NCI-H510A treated with DMSO at 0.1 percent for 48 hours (cell line): Measurements from ENCODE around the gene CTIF.
"Not testable (repeated sequence)": the region's sequence is repeated elsewhere in the genome, so short reads cannot be mapped to it uniquely, and the experiment has no call there.

Experiments used
- DNase-seq: peaks from one replicate; lab custom pipeline; 2025; lab: John Stamatoyannopoulos, UW

Gene CTIF

GRCh38 chr18:48868468-48869466 is 329.9 kb downstream of the CTIF start:
- peak; percentile 43 for DNase-seq

DNA sequence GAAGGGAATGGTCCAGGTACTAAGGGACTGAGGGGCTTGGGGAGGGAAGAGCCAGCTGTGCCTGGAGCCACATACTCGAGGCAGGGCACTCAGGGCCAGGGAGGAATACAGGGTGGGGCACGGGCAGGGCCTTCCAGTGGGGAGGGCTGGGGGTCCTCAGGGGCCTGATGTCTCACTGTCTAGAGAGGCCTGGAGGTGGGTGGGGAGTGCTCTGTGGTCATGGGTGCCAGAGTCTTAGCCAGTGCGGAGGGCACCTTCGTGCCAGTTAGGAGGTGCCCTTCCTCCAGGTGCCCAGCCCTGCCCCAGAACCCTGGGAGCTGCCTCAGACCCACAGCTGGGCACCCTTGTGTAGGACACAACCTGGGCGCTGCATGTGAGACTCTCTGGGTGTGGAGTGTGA is 330.8 kb downstream of the CTIF start:
- DNase-seq: no peak

DNA sequence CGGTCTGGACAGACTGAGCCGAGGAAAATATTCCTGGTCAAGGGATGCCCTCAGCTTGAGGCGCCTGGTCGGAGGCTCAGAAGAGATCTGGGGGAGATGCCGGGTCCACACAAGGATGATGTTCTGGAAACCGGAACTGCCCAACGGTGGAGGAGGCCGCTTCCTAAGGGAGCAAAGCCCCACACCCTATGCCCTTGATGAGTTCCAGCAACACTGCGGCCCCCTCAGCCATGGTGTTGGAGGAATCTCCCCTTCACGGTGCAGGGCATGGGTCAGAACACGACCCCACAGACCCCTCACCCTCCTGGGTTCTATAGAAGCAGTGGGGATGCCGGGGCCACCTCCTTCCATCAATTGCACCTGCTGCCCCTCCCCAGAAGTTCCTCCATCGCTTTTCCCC is 332.1 kb downstream of the CTIF start:
- not testable (repeated sequence) for DNase-seq

DNA sequence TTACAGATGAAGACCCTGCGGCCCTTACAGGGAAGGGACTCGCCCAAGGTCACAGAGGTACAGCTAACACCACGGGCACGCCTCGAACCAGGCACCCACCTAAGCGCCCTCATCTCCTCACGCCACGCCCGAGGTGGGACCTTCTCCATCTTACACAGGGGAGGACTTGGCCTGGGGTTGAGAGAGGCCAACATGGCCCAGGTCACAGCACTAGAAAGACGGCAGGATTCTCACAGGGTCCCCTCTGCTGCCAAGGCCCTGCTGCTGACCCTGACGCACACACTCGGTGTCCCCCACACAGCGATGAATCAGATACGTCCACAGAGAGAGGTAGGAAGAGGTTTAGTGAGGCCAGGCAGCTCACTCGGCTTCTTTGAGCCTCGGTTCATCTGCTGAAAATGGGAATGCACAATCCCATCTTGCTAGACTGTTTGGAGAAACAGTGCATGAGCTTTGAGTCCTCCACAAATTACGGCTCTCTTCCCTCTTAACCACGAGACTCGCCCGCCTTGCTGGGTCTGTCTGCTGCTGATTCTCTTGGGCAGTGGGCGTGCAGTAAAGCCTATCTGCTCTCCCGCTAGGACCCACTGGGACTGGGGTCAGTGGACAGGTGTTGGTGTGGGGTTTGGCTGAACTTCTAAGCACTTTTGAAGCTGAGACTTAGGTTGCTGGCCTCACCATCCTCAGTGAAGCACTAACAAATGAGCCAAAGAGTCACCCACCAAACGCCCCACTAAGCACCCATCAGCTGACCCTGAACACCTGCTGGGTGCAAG is 332.7 kb downstream of the CTIF start:
- DNase-seq: no peak

DNA sequence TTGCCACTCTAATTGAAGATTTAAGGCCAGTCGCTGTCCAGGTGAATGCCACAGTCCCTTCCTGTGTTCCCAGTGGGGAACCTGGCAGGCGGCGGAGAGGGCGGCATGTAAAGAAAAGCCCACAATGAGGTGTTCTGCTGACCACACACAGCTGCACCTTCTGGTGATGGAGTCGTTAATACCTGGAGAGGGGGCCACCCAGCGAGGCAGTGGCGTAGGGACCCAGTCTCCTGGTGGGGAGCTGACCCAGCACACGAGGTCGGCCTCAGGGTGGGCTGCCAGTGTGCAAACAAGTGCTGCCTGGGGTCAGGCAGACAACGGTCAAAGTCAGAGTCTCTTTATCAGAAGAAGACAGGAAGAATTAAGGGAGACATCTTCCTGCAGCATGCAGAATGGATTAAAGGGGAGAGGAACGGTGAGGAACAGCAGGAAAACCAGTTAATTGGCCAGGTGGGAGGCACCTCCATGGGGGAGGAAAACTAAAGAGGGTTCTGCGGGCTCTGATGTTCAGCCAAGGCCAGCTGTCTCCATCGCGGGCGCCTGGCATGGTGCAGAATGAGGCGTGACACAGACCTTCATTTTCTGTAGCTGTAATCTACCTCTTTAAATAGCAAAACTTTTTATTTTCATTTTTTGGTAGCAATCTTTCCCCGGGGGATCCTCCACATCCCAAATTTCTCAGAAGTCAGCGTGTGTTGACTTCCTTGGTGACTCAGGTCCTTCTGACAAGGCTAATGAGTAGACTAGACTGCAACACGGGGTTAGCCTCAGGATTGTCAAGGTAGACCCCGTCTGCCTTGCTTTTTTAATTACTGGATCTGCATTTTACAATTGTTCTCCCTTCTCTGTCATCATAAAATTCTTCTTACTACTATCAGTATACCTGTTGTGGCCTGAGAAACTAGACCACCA is 333.7 kb downstream of the CTIF start:
- no peak for DNase-seq

DNA sequence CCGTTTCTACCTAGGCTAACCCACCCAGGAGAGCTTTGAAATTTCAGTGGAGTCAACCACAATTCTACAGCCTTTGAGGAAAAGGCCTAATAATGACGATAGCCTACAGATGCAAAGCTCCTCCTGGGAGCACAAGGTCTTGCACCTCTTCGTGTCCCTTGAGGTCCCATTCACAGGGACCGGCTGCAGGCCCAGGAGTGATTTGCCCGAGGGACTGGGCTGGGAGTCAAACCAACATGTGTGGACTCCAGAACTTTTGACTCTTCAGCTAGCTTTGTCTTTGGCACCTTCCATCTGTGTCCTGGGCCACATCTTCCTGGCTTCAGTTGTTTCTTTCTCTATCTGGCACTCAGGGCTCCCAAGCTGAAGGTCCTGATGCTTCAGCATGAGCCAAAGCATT is 335.4 kb downstream of the CTIF start:
- DNase-seq: no peak

DNA sequence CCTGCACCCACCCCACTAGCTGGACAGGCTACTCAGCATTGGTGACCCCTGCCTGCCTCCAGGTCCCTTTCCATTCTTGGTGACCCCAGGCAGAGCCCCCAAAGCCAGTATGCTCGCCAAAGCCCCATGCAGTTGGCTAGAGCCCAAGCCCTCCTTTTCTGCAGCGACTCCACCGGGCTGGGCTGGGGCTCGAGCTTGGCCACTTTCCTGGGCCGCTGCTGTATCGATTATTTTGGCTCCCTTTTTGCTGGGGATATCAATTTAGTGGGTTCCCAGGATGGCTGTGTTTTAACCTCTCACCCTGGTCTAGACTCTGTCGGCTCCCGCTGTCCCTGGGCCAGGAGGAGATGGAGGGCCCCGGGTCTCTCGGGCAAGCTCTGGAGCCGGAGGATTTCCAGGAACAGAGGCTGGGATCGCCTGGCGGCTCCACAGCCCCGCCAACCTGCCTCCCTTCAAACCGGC is 335.9 kb downstream of the CTIF start:
- DNase-seq: no peak

DNA sequence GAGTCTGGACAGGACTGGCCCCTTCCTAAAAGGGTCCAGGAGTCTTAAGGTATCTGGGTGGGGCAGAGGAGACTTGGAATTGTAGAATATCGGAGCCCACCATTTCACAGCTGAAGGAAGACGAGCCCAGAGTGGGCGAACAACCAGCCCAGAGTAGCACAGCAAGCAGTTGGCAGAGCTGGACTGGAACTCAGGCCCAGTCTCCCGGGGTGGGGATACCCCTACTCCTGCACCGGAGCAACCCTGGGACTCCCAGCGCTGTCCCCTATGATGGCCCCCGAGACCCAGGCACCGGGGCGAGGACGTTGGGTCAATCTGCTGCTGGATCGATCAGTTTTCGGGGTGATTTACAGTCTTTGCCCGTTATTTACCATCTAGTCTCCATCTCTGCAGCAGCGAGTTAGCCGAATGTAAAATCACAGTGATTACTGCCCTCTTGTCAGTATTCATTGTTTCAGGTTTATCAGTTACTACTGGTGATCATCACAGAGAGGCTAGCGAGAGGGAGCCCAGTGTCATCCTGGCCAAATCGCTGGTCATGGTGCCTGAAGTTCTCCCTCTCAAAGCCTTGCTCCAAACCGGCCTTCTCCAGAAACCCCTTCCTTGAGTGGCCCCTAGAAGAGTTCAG is 336.6 kb downstream of the CTIF start:
- DNase-seq: no peak

DNA sequence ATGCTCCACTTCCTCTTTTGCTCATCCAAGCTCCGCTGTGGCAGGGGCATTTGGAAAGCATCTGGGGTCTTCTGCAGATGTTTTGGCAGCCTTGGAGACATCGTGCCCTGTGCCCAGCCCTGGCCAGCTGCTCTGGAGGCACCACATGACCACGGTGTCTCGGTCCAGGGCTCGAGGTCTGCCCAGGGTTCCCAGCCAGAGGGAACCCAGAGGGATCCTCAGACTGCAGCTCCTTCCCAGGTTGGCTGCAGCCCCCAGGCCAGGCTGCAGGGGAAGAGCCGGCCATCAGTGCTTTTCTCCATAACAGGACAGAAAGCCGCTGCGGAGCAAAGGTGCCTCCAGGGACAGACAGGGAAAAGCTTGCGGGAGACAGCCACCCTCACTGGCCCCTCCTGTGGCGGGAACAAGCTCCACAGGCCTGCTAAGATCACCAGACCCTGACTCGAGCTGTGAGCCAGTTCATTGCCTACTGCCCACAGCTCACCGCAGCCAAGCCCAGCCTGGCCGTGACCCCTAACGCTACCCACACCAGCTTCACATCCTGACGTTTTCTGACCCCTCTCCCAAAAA is 337.2 kb downstream of the CTIF start:
- no peak for DNase-seq

- DNase-seq: no peak
These were observed 337.8 kb downstream of the CTIF start for GRCh38 chr18:48876590-48876989.

- DNase-seq: no peak
These were observed 339.1 kb downstream of the CTIF start for GRCh38 chr18:48877941-48878340.

GRCh38 chr18:48878471-48878870 is 339.6 kb downstream of the CTIF start:
- no peak for DNase-seq

- DNase-seq: no peak
These were observed 340.2 kb downstream of the CTIF start for GRCh38 chr18:48879008-48879431.

- DNase-seq: no peak
These were observed 342.1 kb downstream of the CTIF start for GRCh38 chr18:48880931-48881330.

DNA sequence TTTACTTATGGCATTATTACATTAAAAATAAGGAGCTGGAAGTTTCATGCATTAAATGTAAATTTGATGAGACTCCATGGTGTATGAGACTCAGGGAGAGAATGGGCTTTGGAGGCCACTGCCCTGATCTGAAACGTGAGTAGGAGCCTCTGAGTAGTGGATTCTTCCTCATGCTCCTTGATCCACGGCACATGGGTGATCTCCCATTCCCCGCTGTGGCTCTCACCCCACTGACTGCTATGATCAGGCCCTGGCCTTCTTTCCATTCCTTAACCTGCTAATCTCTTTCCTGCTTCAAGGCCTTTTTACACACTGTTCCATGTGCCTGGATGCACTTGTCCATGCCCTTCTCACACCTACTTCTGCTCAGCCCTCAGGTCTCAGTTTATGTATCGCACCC is 343.5 kb downstream of the CTIF start:
- no peak for DNase-seq

GRCh38 chr18:48884306-48884705 is 345.5 kb downstream of the CTIF start:
- DNase-seq: no peak

GRCh38 chr18:48884771-48885170 is 345.9 kb downstream of the CTIF start:
- DNase-seq: no peak

DNA sequence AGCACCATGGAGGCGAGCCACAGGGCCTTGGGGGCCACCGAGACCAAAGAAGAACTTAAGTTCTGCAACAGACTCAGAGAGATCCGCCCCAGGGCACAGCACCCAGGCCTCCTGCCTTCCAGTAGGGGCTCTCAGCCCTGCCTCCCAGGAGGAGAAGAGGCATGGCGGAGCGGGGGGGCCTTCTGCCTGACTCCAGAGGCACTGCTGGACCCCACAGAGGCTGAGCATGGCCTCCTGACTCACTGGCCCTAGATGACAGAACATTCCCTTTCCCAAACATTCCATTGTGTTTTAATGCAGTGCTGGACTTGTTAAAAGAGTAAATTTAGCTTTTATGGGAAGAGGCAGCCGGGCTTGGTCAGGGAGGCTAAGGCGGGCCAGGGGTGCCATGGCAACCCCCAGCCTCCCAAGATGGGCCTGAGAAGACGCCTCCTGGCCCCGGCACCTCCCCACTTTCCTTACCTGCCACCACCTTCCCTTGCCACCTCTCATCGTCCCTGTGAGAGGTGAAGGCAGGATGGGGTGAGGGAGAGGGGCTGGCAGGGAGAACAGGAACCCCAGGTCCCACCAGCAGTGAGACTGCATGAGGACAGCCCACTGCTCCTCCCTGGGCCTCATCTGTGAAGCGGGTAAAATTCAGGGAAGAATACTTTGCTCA is 346.6 kb downstream of the CTIF start:
- no peak for DNase-seq

DNA sequence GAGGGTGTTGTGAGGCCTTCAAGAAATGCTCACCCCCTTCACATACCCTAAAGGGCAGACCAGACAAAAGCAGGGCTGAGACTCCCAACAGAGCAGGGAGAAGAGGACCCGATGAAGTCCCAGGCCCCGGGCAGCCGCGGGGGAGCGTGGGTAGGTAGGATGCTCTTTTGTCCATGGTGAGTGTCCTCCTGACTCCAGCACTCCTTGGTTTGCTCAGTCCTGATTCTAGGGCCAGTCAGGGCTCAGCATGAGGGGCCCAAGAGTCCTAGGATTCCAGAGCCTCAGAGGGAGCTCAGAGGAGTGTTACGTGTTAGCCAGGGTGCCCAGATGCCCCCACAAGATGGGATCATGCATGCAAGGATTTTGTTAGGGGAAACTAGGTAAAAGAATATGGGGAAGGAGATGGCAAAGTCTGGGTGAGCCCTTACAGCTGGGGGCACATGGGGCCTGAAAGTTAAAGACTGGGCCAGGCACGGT is 347.1 kb downstream of the CTIF start:
- no peak for DNase-seq
